ENCODE results near the gene CASR. TPM values are rescaled to one million over a fixed set of nuclear protein-coding genes. Genes with fewer than 3 reads are reported as not detected.

Gene CASR
- total RNA-seq, 1 donor from 2014 or later, result 0.20 TPM

GRCh38 chr3:122269045-122269444 is 85.6 kb downstream of the CASR start:
- no peaks in the 10 kb centered on the region for H3K4me1 ChIP-seq
- no peak for TF ChIP-seq CTCF (IDR thresholded peaks at IDR 0.05)
- DNase-seq (no peak), ATAC-seq (no peak)
- H3K9me3 ChIP-seq, result no peaks in the 10 kb centered on the region
- H3K27me3 ChIP-seq, result no peaks in the 10 kb centered on the region
- no peak overlapping the region for H3K4me3 ChIP-seq
- no peaks in the 10 kb centered on the region for H3K36me3 ChIP-seq
- H3K27ac ChIP-seq, result no peak overlapping the region
- intact Hi-C loops (cut with DNase I), result no loop called here

GRCh38 chr3:122271246-122271898 is 87.9 kb downstream of the CASR start:
- no peaks in the 10 kb centered on the region for H3K36me3 ChIP-seq
- no peaks in the 10 kb centered on the region for H3K4me1 ChIP-seq
- no peaks in the 10 kb centered on the region for H3K27me3 ChIP-seq
- DNase-seq, result no peak
- H3K9me3 ChIP-seq, result no peaks in the 10 kb centered on the region
- H3K27ac ChIP-seq, result no peak overlapping the region
- H3K4me3 ChIP-seq, result no peak overlapping the region
- no peak for ATAC-seq
- intact Hi-C loops (cut with DNase I), result no loop called here
- no peak for TF ChIP-seq CTCF (IDR thresholded peaks at IDR 0.05)

GRCh38 chr3:122272879-122273278 is 89.4 kb downstream of the CASR start:
- no peaks in the 10 kb centered on the region for H3K36me3 ChIP-seq
- DNase-seq (no peak), ATAC-seq (peak; percentile 52)
- H3K4me3 ChIP-seq, result no peak overlapping the region
- intact Hi-C loops (cut with DNase I), result no loop called here
- no peaks in the 10 kb centered on the region for H3K27me3 ChIP-seq
- no peak overlapping the region for H3K27ac ChIP-seq
- H3K4me1 ChIP-seq, result no peaks in the 10 kb centered on the region
- no peak for TF ChIP-seq CTCF (IDR thresholded peaks at IDR 0.05)
- H3K9me3 ChIP-seq, result no peaks in the 10 kb centered on the region

- intact Hi-C loops (cut with DNase I), result no loop called here
- TF ChIP-seq CTCF (IDR thresholded peaks at IDR 0.05), result no peak
- Histone ChIP-seq H3K4me1 (no peaks in the 10 kb centered on the region), H3K9me3 (no peaks in the 10 kb centered on the region), H3K4me3 (no peak overlapping the region), H3K27ac (no peak overlapping the region), H3K27me3 (no peaks in the 10 kb centered on the region), H3K36me3 (no peaks in the 10 kb centered on the region)
- no peak for ATAC-seq
- DNase-seq, result no peak
Measured at GRCh38 chr3:122273498-122273897, 90.0 kb downstream of the CASR start.

- no peaks in the 10 kb centered on the region for H3K27me3 ChIP-seq
- DNase-seq, result no peak
- no peaks in the 10 kb centered on the region for H3K36me3 ChIP-seq
- no peak overlapping the region for H3K27ac ChIP-seq
- TF ChIP-seq CTCF (IDR thresholded peaks at IDR 0.05), result no peak
- H3K9me3 ChIP-seq, result no peaks in the 10 kb centered on the region
- no peak overlapping the region for H3K4me3 ChIP-seq
- no peak for ATAC-seq
- H3K4me1 ChIP-seq, result no peaks in the 10 kb centered on the region
- intact Hi-C loops (cut with DNase I), result no loop called here
Measured at GRCh38 chr3:122281891-122282290, 98.4 kb downstream of the CASR start.
